Endodermal cell (in vitro differentiated cells): ENCODE measurements around the gene GLUL. TPM values are rescaled to one million over a fixed set of nuclear protein-coding genes. Genes with fewer than 3 reads are reported as not detected.

ENCODE experiments used
- DNase-seq: peaks from one replicate; pipeline ENCODE4 v3.0.0-alpha.2; 2017
- H3K27ac ChIP-seq: 2 replicates; pipeline ENCODE4 v1.5.1; 2013; ENCODE audit warnings: mild to moderate bottlenecking, low read depth, low read length, moderate library complexity
- H3K27me3 ChIP-seq: 2 replicates; pipeline ENCODE4 v1.6.1; 2013; ENCODE audit warnings: mild to moderate bottlenecking, low read length, moderate library complexity; ENCODE audit not compliant: insufficient read depth, control insufficient read depth, poor library complexity, severe bottlenecking
- H3K36me3 ChIP-seq: 2 replicates; pipeline ENCODE4 v1.7.0; 2013; ENCODE audit warnings: mild to moderate bottlenecking, low read length, moderate library complexity; ENCODE audit not compliant: control insufficient read depth, insufficient read depth
- H3K4me1 ChIP-seq: one replicate; pipeline ENCODE4 v1.7.0; 2013; ENCODE audit warnings: low read length; ENCODE audit not compliant: control insufficient read depth, insufficient read depth
- H3K4me3 ChIP-seq: 2 replicates; pipeline ENCODE4 v1.5.1; 2013; ENCODE audit warnings: mild to moderate bottlenecking, low read length, moderate library complexity
- H3K9ac ChIP-seq: 2 replicates; pipeline ENCODE4 v1.6.1; 2013; ENCODE audit warnings: mild to moderate bottlenecking, low read length, moderate library complexity; ENCODE audit not compliant: poor library complexity, severe bottlenecking; ENCODE audit errors: extremely low read depth
- H3K9me3 ChIP-seq: 2 replicates; pipeline ENCODE4 v1.6.1; 2013; ENCODE audit warnings: mild to moderate bottlenecking, low read length, moderate library complexity; ENCODE audit not compliant: control insufficient read depth
- H3K27ac Mint-ChIP-seq: 2 replicates; pipeline ENCODE4 v1.8.0; 2020; ENCODE audit warnings: mixed read lengths
- H3K27me3 Mint-ChIP-seq: 2 replicates; pipeline ENCODE4 v1.8.0; 2021; ENCODE audit warnings: mild to moderate bottlenecking, mixed read lengths; ENCODE audit not compliant: insufficient read depth
- H3K36me3 Mint-ChIP-seq: 2 replicates; pipeline ENCODE4 v1.8.0; 2020; ENCODE audit warnings: low read depth, mixed read lengths
- H3K4me1 Mint-ChIP-seq: 2 replicates; pipeline ENCODE4 v1.8.0; 2020; ENCODE audit warnings: mixed read lengths
- H3K4me3 Mint-ChIP-seq: 2 replicates; pipeline ENCODE4 v1.8.0; 2020; ENCODE audit warnings: mild to moderate bottlenecking, moderate library complexity, mixed read lengths
- H3K9me3 Mint-ChIP-seq: 2 replicates; pipeline ENCODE4 v1.8.0; 2020; ENCODE audit warnings: mild to moderate bottlenecking, mixed read lengths
- CTCF ChIP-seq: fragments of 200-600 bp; sonication (generic); conservative IDR thresholded peaks from 2 replicates; pipeline ENCODE4 v1.5.0; 2021; ENCODE audit warnings: antibody characterized with exemption, mild to moderate bottlenecking
- WGBS, 2 experiments: methylation state at CpG; one replicate each; pipeline versions ENCODE4 v1.1.5 to v1.1.7; 2013; ENCODE audit warnings: missing lambda C conversion rate in 2 of 2, mixed read lengths in 1 of 2; ENCODE audit not compliant: insufficient coverage in 1 of 2, insufficient read length in 1 of 2; 5-methylcytosine and 5-hydroxymethylcytosine counted together
- total RNA-seq, 2 donors: library from RNA; stranded (reverse); fragmentation: NEBNext Ultra II Directional in 1 of 2; extraction: Animal tissue kit (Norgen Biotek cat#: 25700) in 1 of 2; gene quantifications; 2 replicates in 1 of 2; 3 replicates in 1 of 2; pipeline ENCODE4 v1.2.1, GENCODE V29; 2021

The GLUL gene
- total RNA-seq, 2 donors from 2014 or later = 529 to 553 TPM

GRCh38 chr1:182357171-182357570, 34.4 kb downstream of the GLUL start:
- Mint-ChIP-seq H3K36me3 (no peaks in the 10 kb centered on the region), H3K4me1 (peaks cover 16% of the 10 kb centered on the region), H3K9me3 (no peaks in the 10 kb centered on the region), H3K4me3 (no peak overlapping the region), H3K27ac (no peak overlapping the region), H3K27me3 (no peaks in the 10 kb centered on the region)
- H3K9ac ChIP-seq = no peak overlapping the region
- H3K4me1 ChIP-seq = peaks cover 7% of the 10 kb centered on the region
- H3K27ac ChIP-seq = no peak overlapping the region
- WGBS, 2 experiments = 86% methylated on average over 2 of the region's 2 CpGs; no CpG with 5 or more reads in 1 of the 2 experiments
- H3K27me3 ChIP-seq = no peaks in the 10 kb centered on the region
- H3K9me3 ChIP-seq = no peaks in the 10 kb centered on the region
- no peak for DNase-seq
- TF ChIP-seq CTCF = no peak
- H3K36me3 ChIP-seq = no peaks in the 10 kb centered on the region
- no peak overlapping the region for H3K4me3 ChIP-seq

- peaks cover 19% of the 10 kb centered on the region for H3K4me1 Mint-ChIP-seq
- H3K4me3 Mint-ChIP-seq = no peak overlapping the region
Measured at GRCh38 chr1:182355723-182356098, 35.9 kb downstream of the GLUL start.

GRCh38 chr1:182351790-182352364, 39.7 kb downstream of the GLUL start:
- no peaks in the 10 kb centered on the region for H3K36me3 Mint-ChIP-seq
- peaks cover 11% of the 10 kb centered on the region for H3K4me1 ChIP-seq
- H3K9me3 ChIP-seq = no peaks in the 10 kb centered on the region
- H3K27me3 ChIP-seq = no peaks in the 10 kb centered on the region
- H3K36me3 ChIP-seq = no peaks in the 10 kb centered on the region
- H3K4me3 Mint-ChIP-seq = no peak overlapping the region
- WGBS, 2 experiments = 88 to 100% methylated on average over 1 of the region's 1 CpG
- H3K27ac ChIP-seq = no peak overlapping the region
- no peak for DNase-seq
- H3K27ac Mint-ChIP-seq = no peak overlapping the region
- H3K9ac ChIP-seq = no peak overlapping the region
- no peak overlapping the region for H3K4me3 ChIP-seq
- H3K4me1 Mint-ChIP-seq = peaks cover 15% of the 10 kb centered on the region
- TF ChIP-seq CTCF = no peak
- no peaks in the 10 kb centered on the region for H3K27me3 Mint-ChIP-seq
- H3K9me3 Mint-ChIP-seq = no peaks in the 10 kb centered on the region

More at GRCh38 chr1:182355723-182356098, 35.9 kb downstream of the GLUL start:
- DNase-seq = no peak
- H3K36me3 ChIP-seq = no peaks in the 10 kb centered on the region
- H3K9ac ChIP-seq = no peak overlapping the region
- Mint-ChIP-seq H3K36me3 (no peaks in the 10 kb centered on the region), H3K9me3 (no peaks in the 10 kb centered on the region), H3K27me3 (no peaks in the 10 kb centered on the region), H3K27ac (no peak overlapping the region)
- H3K9me3 ChIP-seq = no peaks in the 10 kb centered on the region
- 80 to 95% methylated on average over 1 to 2 of the region's 2 CpGs for WGBS, 2 experiments
- TF ChIP-seq CTCF = no peak
- no peaks in the 10 kb centered on the region for H3K27me3 ChIP-seq
- no peak overlapping the region for H3K27ac ChIP-seq
- no peak overlapping the region for H3K4me3 ChIP-seq
- peaks cover 7% of the 10 kb centered on the region for H3K4me1 ChIP-seq
